IPS-18a (cell line): ENCODE data around the gene CREB5.

Experiments
- H3K27ac ChIP-seq: one replicate; pipeline ENCODE4 v1.5.1; 2013; ENCODE audit warnings: low read length
- H3K27me3 ChIP-seq: one replicate; pipeline ENCODE4 v1.6.1; 2013; ENCODE audit warnings: mild to moderate bottlenecking, low read length; ENCODE audit not compliant: control insufficient read depth, insufficient read depth
- H3K36me3 ChIP-seq: one replicate; pipeline ENCODE4 v1.6.1; 2013; ENCODE audit warnings: low read depth, low read length; ENCODE audit not compliant: control insufficient read depth
- H3K4me1 ChIP-seq: one replicate; pipeline ENCODE4 v1.6.1; 2013; ENCODE audit warnings: low read depth, low read length; ENCODE audit not compliant: control insufficient read depth
- H3K4me3 ChIP-seq: one replicate; pipeline ENCODE4 v1.5.1; 2013; ENCODE audit warnings: low read length
- H3K9ac ChIP-seq: one replicate; pipeline ENCODE4 v1.6.1; 2013; ENCODE audit warnings: mild to moderate bottlenecking, low read length, moderate library complexity
- H3K9me3 ChIP-seq: one replicate; pipeline ENCODE4 v1.6.1; 2013; ENCODE audit warnings: low read depth, low read length; ENCODE audit not compliant: control insufficient read depth

CREB5 gene

DNA sequence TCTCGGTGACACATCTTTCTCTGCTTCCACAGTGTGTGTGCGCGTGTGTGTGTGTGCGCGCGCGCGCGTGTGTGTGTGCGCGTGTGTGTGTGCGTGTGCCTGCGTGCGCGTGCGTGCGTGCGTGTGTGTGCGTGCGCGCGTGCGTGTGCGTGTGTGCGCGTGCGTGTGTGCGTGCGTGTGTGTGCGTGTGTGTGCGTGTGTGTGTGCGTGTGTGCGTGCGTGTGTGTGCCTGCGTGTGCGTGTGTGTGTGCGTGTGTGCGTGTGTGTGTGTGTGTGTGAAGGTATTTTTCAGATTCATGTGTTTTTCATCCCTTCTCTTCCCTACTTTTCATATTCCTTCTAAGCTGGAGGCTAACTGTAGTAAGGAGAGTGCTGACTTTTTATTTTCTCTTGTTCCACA lies 148.4 kb downstream of the CREB5 start:
- Histone ChIP-seq H3K27ac (no peak overlapping the region), H3K4me3 (no peak overlapping the region), H3K9ac (no peak overlapping the region), H3K4me1 (peaks cover 8% of the 10 kb centered on the region), H3K36me3 (no peaks in the 10 kb centered on the region), H3K27me3 (no peaks in the 10 kb centered on the region), H3K9me3 (no peaks in the 10 kb centered on the region)

DNA sequence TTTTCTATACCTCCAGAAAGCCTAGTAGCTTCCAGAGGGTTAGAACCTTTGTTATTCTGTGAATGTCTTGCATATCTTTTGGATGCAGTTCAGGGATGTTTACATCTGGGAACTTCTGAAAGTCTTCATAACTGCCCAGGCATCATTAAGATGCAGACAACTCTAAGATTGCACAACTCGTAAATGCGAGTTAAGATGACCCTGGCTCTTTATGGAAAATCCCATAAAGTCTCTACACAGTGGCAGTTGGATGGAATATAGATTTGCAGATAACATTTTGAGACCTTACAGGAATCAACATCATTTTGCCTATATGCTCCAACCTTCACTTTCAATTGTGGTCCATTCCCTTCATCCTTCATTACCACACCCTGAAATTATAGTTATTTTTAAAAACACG lies 151.7 kb downstream of the CREB5 start:
- H3K4me3 ChIP-seq, result no peak overlapping the region
- no peaks in the 10 kb centered on the region for H3K4me1 ChIP-seq
- H3K9me3 ChIP-seq, result no peaks in the 10 kb centered on the region
- no peaks in the 10 kb centered on the region for H3K36me3 ChIP-seq
- H3K27me3 ChIP-seq, result no peaks in the 10 kb centered on the region
- H3K27ac ChIP-seq, result no peak overlapping the region
- H3K9ac ChIP-seq, result no peak overlapping the region

DNA sequence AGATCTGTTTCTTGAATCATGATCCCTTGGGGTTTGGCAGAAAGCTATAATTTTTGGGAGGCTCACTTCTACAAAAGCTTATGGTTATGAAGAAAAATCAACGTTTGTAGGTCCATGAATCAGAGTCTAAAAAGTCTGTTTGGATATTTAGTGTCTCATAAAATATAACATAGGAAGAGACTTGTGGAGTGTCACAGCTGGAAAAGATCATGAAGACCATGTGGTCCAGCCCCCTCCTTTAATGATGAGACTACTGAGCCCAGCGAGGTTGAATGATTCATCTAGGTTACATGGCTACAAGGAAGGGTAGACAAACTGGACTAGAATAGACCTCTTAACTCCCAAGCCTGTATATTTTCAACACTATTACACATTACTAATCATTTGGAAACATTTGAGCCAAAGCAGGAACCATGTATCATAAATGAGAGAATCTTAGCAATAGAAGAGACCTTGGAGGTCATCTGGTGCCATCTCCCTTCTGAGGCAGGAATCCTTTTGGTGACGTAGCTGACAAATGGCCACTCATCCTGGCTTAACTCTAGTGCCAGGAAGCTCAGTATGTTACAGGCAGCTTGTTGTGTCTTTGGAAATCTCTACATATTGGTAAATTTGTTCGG lies 152.5 kb downstream of the CREB5 start:
- Histone ChIP-seq H3K4me1 (no peaks in the 10 kb centered on the region), H3K9ac (no peak overlapping the region), H3K27me3 (no peaks in the 10 kb centered on the region), H3K27ac (no peak overlapping the region), H3K36me3 (no peaks in the 10 kb centered on the region), H3K9me3 (no peaks in the 10 kb centered on the region), H3K4me3 (no peak overlapping the region)

DNA sequence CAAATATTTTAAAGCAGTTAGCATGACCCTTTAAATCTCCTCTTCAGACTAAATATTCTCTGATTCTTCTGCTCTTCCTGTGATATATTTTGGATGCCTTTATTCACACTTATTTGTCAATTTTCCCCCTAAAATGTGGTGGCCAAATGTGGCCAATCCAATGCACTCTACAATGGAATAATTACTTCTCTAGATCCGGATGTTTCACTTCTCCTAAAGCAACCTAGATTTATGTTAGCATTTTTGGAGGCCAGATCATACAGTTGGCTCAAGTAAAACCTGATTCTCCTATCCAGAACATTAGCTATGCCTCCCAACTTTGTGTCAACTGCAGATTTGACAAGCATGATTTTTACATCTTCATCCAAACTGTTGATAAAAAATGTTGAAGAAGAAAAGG lies 153.7 kb downstream of the CREB5 start:
- Histone ChIP-seq H3K4me1 (no peaks in the 10 kb centered on the region), H3K36me3 (no peaks in the 10 kb centered on the region), H3K9me3 (no peaks in the 10 kb centered on the region), H3K9ac (no peak overlapping the region), H3K27ac (no peak overlapping the region), H3K27me3 (no peaks in the 10 kb centered on the region), H3K4me3 (no peak overlapping the region)

DNA sequence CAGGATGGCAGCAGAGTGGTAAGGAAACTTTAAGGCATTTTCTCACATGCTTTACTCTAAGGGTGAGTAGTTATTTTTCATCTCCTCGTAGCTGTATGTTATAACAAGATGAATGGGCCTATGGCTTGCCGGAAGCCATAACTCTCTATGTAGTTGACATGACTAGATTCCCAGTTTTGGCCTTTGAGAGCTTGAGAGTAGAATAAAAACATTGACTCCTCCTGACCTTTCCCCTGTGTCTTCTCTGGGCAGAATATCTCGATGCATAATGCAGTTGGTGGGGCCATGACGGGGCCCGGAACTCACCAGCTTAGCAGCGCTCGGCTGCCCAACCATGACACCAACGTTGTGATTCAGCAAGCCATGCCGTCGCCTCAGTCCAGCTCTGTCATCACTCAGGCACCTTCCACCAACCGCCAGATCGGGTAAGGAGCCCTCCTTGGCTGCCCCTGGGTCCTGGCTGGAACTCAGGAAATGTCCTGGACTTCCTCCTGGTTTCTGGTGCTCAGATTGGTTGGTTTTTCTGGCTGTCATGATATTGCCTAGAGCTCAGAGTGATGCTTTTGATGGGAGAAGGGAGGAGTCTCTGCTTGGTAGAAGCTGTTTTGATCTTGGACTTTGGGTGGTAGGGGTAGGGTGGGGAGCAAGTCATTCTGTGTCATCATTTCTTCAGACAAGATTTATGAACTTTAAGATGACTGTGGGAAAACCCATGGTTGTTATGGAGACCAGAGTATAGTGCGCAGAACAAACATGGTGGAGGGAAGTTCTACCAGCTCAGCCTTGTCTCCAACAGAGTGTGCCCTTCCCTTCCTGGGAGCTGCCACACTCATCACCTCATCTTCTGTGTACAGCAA lies 158.0 kb downstream of the CREB5 start:
- no peak overlapping the region for H3K27ac ChIP-seq
- H3K9me3 ChIP-seq, result no peaks in the 10 kb centered on the region
- peaks cover 15% of the 10 kb centered on the region for H3K4me1 ChIP-seq
- no peaks in the 10 kb centered on the region for H3K27me3 ChIP-seq
- no peak overlapping the region for H3K4me3 ChIP-seq
- no peaks in the 10 kb centered on the region for H3K36me3 ChIP-seq
- H3K9ac ChIP-seq, result no peak overlapping the region

DNA sequence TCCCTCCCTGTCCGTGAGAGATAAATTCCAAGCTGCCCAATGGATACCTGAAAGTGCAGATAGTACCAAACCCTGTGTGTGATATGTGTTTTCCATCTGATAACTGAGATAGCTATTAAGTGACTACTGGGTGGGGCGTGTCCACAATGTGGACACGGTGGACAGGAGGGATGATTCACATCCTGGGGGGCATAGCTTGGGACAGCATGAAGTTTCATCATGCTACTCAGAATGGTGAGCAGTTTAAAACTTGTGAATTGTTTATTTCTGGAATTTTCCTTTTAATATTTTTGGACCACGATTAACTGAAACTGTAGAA lies 158.6 kb downstream of the CREB5 start:
- H3K4me3 ChIP-seq, result no peak overlapping the region
- no peaks in the 10 kb centered on the region for H3K36me3 ChIP-seq
- no peak overlapping the region for H3K9ac ChIP-seq
- no peaks in the 10 kb centered on the region for H3K27me3 ChIP-seq
- H3K27ac ChIP-seq, result no peak overlapping the region
- H3K4me1 ChIP-seq, result peaks cover 15% of the 10 kb centered on the region
- no peaks in the 10 kb centered on the region for H3K9me3 ChIP-seq

DNA sequence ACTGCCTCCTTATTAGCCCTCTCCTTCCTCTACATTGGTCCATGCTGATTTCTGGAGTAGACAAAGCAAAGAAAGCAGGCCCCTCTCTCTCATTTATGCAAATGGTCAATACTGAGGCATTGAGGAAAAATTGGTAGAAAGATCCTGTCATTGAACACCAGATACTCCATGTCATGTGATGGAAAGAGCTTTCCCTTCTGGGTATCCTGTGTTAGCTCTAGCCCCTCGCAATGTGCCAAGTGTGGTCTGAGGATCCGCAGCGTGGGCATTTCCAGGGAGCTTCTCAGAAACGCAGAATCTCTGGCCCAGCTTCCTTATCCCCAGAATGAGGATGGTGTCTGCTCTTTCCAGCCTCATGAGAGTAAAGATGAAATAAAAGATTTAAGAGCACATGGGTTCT lies 159.1 kb downstream of the CREB5 start:
- no peaks in the 10 kb centered on the region for H3K9me3 ChIP-seq
- no peak overlapping the region for H3K4me3 ChIP-seq
- no peaks in the 10 kb centered on the region for H3K27me3 ChIP-seq
- no peak overlapping the region for H3K9ac ChIP-seq
- no peaks in the 10 kb centered on the region for H3K36me3 ChIP-seq
- H3K27ac ChIP-seq, result no peak overlapping the region
- H3K4me1 ChIP-seq, result peaks cover 15% of the 10 kb centered on the region

DNA sequence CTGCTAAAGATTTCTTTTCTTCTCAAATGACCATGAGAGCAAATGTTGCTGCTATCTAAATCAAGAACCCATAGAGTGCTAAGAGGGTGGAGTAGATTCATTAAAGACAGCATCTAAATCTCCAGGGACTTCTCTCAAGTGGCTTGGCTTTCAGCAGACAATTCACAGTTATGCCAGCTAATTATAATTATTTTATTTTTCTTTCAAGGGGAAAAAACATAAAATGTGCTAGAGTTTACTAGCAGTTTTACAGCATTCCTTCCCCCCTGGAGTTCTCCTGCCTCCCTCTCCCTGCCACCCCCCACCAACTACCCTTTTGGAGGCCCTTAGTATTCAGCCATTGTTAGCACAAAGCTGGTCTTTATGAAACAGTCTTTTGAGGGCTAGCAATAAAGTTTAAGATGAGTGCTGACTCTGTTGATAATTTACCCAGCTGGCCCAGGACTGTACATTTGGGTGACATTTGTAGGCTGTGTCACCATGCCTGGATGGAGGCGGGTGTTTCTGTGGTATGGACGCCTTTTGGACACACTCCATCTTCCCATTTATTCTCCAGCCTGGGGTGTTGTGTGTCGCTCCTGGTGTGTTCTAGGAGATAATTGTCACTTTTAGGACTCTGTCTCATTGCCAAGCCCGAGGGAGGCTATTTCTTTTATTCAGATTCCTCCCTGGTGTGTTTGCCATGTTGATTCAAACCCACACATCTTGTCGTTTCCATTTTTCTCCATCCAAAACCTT lies 160.2 kb downstream of the CREB5 start:
- H3K9ac ChIP-seq, result no peak overlapping the region
- peaks cover 15% of the 10 kb centered on the region for H3K4me1 ChIP-seq
- no peaks in the 10 kb centered on the region for H3K27me3 ChIP-seq
- H3K9me3 ChIP-seq, result no peaks in the 10 kb centered on the region
- H3K36me3 ChIP-seq, result no peaks in the 10 kb centered on the region
- H3K4me3 ChIP-seq, result no peak overlapping the region
- no peak overlapping the region for H3K27ac ChIP-seq

DNA sequence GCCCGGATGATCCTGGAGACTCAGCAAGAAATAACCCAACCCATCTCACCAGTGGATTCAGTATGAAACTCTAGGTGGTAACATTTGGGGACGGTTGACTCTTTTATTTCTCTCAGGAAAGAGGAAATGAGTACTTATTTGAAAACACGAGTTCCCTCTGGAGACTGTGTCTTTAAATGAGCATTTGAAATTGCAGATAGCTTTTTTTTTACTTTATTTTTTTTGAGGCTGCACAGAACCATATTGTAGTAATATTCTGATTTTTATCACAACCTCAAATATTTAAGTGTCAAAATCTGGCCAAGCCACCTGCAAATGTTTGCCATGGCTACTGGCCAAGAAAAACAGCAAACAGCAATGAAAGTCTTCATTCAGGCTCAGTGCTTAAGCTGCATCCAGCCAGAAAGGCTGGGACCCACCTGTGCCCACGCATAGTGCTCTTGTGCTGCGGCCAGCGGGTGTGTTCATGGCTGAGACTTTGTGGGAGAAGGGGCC lies 160.8 kb downstream of the CREB5 start:
- Histone ChIP-seq H3K27me3 (no peaks in the 10 kb centered on the region), H3K36me3 (no peaks in the 10 kb centered on the region), H3K9me3 (no peaks in the 10 kb centered on the region), H3K4me3 (no peak overlapping the region), H3K4me1 (peaks cover 15% of the 10 kb centered on the region), H3K9ac (no peak overlapping the region), H3K27ac (no peak overlapping the region)

DNA sequence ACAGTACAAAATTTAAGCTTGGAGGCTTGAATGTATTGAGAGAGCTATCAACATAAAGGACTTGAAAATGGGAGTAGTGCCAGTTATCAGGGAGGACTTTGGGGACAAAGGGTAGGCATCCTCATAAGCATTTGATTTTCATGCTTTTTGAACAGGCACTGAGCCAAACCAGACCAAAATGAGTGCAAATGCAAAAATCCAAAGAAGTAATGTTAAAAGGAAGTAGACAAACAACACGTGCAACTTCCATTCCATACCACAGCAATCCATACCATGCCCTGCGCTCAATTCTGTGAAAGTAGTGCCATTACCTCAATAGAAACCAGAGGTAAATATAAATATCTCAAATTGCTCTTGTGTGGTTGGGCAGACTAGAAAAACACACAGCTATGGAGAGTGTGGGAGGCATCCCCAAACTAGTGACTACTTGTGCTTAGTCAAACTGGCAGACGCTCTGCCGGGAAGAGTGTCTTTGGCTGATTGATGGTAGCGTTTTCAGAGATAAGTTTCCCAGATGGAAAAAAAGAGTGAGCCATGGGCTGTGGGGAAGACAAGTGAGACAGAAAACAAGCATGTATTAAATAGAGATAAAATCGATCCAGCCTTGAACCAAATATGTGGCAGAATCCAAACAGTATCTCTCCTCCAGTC lies 161.5 kb downstream of the CREB5 start:
- Histone ChIP-seq H3K4me1 (peaks cover 15% of the 10 kb centered on the region), H3K9ac (no peak overlapping the region), H3K4me3 (no peak overlapping the region), H3K27me3 (no peaks in the 10 kb centered on the region), H3K9me3 (no peaks in the 10 kb centered on the region), H3K27ac (no peak overlapping the region), H3K36me3 (no peaks in the 10 kb centered on the region)

DNA sequence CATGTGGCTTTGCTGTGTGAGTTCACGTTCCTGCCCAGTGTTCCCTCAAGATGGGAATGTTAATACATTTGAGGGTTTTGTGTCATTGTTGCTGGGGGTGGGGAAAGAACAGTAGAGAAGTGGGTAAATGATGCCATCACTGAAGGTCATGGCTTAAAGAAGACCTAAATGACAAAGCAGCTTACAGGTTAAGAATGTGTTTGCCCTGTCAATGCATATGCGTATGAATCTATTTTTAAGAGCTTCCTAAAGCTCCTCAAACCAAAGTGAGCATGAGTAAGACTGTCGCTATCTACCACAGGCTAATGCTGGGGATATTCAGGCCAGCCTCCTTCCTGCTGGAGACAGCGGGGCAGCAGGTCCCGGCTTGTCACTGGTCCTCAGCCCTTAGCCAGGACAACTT lies 162.9 kb downstream of the CREB5 start:
- no peaks in the 10 kb centered on the region for H3K9me3 ChIP-seq
- peaks cover 15% of the 10 kb centered on the region for H3K4me1 ChIP-seq
- H3K36me3 ChIP-seq, result no peaks in the 10 kb centered on the region
- H3K9ac ChIP-seq, result no peak overlapping the region
- H3K27me3 ChIP-seq, result no peaks in the 10 kb centered on the region
- no peak overlapping the region for H3K27ac ChIP-seq
- no peak overlapping the region for H3K4me3 ChIP-seq
